HK-2 (cell line): ENCODE measurements around the gene HCN4.

Experiments used
- DNase-seq: peaks from one replicate; pipeline ENCODE4 v3.0.0-alpha.2; 2018; ENCODE audit not compliant: unreplicated experiment

HCN4 gene

DNA sequence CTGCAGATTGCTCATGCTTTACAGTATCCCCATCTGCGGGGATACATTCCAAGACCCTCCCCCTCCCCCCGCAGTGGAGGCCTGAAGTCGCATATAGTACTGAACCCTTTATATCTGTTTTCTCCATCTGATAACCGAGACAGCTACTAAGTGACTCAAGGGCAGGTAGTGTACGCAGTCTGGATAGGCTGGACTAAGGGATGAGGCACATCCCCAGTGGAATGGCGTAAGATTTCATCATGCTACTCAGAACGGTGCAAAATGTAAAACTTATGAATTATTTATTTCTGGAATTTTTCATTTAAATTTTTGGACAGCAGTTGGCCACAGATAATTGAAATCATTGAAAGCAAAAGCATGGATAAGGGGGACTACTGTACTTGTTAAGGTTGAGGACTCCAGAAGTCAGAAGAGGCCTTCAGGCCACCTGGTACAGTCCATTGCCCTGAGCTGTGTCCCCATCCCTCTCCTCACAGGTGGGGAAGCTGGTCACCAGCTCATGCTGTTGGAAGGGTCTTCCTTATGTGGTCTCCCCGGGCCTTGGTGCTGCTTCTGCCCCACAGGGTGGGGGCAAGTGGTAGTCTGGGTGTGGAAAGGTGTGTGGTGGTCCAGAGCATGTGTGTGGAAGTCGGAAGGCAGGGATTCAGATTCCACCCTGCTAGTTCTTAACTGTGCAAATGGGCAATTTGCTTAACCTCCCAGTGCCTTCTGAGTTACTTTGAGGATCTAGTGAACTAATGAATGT, 72.0 kb downstream of the HCN4 start:
- DNase-seq = no peak

DNA sequence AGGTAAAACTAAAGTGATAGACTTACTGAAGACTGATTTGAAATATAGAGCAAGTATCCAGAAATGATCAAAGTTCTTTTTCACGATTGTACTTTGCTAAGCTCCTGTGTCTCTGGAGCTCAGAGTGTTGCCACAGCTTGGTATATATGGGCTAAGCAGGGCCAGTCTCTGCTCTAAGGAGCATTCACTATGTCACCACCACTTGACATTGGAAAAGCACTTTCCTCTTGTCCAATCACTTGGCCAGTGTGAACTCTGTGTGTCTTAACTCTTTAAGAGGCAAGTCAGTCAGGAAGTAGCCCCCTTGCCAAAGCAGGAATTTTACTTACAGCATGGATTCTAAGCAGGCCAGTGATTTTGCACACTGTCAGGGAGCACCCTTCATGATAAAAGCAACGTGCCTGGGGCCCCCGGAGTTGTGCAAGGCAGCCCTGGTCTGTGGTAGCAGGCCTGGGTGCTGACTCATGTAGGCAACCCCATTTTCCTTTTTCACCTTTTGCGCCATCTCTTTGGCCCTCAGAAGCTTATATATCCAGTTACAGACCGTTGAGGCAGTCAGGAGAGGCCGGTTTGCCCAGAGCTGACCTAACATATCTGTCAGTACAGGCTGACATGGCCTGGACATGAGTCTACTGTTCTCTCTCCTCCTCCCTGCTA, 73.0 kb downstream of the HCN4 start:
- no peak for DNase-seq

DNA sequence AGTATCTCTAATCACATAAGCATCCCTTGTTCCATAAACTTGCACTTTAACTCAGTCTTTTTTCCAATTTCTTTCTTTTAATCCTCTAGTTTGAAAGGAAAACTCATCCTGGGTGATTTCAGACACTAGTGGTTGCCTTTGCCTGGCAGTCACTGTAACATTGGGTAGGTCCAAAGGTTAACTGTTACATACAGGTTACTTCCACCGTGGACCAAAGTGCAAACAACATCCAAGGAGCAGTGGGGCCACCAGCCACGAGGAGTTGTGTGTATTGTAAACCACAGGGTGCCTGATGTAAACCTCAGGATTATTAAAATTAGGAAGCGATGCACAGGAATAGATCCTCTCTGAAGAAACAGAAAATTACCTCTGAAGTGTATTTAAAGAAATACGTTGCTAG, 75.0 kb downstream of the HCN4 start:
- no peak for DNase-seq

DNA sequence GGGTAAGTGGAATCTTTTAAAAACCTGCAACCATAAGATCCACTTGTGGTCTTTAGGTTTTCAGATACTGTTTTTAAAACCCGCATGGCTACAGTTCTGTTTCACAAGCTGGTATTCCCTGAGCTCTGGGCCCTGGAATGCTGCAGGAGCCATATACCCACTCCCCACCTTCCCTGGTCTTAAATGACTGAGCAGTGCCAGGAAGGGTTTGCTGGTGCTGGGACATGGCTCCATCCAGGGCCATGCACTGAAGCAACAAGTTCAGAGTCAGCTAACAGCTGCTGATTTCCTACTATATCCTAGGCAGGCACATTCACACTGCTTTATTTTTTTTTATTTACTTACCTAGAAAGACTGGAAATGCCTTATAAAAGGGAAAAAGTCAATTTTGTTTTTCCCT, 77.3 kb downstream of the HCN4 start:
- no peak for DNase-seq

DNA sequence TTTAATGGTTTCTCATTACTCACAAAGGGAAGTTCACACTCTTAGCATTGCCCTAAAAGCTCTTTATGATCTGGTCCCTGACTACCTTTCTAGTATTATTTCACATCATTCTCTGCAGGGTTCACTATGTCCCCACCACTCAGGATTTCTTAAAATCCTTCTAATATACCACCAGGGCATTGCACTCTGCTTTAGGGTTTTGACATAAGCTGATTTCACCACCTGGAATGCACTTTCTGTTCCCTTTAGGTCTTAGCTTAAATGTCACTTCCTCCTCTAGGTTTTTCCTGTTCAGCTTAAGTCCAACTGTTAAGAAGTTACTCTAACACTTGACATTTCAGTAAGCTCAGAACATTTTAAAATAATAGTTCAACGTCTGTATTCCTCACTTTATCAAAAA, 81.7 kb downstream of the HCN4 start:
- no peak for DNase-seq

DNA sequence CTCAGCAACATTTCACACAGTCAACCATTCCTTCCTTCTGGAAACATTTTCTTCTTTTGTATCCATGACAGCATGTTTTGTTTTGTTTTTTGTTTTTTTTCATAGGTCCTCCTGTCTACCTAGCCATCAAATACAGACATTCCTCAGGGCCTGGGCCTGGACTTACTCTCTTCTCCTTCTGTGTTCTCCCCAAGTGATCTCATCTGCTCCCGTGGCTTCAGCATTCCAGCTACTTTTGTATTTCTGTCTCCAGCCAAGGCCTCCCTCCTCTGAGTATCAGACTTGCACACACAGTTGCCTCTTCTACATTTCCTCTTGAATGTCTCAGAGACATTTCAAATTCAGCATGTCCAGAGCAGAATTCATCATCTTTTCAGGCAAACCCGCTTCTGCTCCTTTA, 82.4 kb downstream of the HCN4 start:
- no peak for DNase-seq

DNA sequence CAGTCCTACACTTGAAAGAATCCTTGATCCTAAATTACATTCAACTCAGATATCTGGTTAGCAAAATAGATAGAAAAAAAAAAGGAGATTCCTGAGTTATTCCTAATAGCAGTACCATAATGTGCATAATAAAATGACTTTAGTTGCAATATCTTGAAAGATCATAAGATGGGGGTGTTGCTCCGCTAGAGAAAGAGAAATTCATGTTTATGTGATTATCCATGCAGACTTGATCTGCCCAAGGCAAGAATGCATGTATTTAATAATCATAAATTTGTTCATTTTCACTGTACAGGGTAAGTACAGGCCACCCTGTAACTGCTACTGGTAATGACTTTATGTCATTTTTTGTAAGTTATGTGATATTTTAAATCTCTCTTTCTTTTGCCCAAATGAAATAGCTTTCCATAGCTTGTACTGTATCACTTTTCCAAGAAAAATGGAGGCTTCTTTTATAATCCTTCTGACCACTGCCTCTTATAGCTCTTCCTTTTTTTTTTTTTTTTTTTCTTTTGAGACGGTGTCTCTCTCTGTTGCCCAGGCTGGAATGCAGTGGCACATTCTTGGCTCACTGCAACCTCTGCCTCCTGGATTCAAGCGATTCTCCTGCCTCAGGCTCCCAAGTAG, 84.6 kb downstream of the HCN4 start:
- no peak for DNase-seq

DNA sequence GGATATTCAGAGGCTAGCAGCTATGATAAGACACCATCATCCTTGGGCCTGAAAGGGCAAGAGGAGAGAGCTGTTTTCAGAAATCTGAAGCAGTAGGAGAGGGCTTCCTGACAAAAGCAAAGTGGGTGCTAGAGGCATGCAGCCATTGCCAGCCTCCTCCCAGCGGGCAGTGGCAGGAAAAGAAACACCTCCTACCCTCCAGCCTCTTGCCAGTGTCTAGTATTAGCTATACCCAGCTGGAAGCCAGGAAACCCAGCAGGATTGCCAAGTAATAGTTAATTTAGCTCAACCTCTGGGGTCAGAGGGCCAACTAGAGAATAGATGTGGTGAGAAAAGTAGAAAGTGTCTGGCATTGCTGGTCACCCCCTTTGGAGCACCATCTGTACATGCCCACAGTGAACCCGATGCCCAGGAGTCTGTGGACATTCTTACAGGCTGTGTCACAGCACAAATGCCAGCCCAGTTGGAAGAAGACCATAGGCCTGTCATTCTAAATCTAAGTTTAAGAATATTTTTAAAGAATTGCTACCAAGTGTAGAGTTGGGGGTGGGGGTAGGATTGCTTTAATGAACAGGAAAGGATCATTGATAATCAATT, 85.3 kb downstream of the HCN4 start:
- no peak for DNase-seq

DNA sequence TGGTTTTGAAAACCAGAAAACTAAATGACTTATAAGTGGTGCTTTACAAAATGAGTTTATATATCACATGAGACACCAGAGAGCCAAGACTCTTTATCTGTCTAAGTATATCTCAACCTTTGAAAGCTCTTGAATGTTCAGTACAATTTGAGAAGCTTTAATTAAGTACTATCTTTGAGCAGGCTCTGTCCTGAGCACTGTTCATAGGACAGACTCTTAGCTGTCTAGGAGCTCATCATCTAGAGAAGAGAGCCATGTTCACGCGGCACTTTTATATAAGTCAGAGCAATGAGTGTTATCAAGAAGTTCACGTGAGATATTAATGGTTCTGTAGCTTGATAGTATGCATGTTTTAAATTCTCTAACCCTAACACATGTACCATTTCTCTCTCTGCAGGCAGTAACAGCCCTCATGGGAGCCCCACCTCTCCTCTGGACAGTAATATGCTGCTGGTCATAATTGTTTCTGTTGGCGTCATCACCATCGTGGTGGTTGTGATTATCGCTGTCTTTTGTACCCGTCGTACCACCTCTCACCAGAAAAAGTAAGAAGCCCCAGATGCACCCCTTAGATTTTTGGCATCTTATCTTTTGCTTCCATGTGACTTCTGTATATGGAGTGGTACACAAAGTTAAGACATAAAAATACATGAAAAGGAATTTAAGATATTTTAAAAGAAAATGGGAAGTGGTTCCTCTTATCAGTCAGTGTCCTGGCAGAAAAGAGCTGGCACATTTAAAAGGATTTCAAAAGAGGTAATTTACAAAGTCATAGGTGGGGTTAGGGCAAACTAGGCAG, 86.0 kb downstream of the HCN4 start:
- DNase-seq = no peak

DNA sequence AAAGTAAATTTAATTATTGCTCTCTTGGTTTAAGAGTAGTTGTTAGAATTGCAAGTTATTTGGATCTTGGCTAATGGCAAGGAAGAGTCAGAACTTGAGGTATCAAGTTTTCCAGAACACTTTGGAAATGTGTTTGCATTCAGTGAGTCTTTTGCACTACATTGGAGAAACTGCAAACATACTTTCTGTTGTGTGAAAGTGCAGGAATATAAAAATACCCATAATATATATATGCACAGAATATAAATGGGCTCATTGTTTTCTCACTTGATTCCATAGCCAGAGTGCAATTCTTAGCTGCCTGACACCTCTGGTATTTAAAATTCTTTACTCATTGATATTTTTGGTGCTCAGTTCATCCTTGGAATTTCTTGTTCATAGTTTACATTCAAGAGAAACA, 92.9 kb downstream of the HCN4 start:
- no peak for DNase-seq

DNA sequence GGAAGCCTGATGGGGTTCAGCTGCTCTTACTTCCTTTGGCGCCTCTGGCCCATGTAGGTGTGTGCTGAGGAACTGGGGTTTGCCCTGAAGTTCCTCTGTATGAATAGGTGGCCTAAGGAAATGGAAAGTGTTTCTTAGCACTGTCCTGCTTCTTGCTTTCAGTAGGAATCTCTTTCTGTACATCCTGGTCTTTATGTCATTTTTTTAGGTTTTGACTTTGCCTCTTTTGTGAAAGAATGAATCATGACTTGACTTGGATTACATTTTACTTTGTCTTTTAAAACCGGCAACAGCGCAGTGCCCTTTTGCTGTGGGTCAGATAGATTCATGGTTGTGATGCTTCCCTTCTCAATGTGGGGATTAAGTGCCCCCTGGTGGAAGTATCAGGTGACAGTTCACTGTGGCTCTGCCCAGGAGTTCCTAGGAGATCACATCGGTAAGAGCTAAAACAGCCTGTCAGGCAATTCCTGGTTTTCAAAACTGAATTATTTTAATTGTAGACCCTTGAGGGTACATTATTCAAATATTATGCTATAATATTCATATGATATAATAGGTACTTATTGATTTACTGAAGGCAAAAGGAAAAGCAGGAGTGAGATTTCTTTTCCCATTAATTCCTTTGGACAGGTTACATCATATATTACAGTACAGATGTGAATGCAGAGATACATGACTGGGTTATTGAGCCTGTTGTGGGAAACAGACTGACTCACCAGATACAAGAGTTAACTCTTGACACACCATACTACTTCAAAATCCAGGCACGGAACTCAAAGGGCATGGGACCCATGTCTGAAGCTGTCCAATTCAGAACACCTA, 95.4 kb downstream of the HCN4 start:
- peak; percentile 33 for DNase-seq

DNA sequence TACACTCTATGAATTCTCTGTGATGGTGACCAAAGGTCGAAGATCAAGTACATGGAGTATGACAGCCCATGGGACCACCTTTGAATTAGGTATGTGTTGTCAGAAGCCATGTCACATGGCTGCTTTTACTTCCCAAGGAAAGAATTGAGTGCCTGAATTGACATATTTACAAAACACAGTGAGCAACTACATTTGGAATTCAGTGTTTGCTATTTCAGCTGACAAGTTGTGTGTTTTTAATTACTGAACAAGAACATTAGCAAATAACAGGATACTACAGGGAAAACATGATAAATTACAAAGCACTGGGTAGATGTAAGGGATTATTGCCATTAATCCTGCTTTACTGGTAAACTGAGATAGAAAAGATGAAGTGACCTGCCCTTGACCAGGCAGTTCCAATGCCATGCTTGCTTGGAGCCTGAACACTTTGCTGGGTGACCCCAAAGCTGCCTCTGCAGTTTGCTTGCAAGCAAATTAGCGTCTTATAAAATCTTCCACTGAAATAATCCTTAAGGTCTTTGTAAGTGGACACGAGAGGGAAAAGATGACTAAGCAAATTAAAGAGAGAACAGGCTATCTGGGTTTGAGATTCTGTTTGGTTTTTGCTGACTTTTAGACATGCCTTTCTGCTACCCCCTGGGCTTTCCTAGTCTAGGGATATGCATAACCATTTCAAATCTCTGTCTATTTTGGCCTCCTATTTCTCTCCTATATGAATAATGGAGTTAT, 98.2 kb downstream of the HCN4 start:
- no peak for DNase-seq
